ENCODE measurements around the gene LMF2. TPM values are rescaled to one million over a fixed set of nuclear protein-coding genes. Genes with fewer than 3 reads are reported as not detected.

LMF2 gene
- total RNA-seq, 1 experiment from 2014 or later = 54.2 TPM

DNA sequence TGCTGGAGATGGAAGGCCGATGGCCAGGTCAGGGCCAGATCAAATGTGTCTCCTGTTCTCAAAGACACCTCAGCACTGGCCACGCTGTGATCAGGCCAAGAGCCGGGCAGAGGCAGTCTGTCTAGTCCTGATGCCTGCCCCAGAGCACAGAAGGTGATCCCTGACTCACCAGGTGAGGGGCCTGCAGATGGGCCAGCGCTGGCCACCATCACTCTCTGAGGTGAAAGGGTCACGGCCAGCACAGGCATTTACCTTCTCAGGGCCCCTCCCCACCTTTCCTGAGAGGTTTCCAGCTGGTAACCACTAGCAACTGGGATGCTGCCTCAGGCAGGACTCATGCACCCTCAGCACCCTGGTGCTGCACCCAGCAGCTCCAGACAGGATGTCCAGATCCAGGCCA lies 35.5 kb downstream of the LMF2 start:
- no peak overlapping the region for H3K4me3 ChIP-seq (ENCODE audit: low read depth in 2 of 2, low read length in 2 of 2)
- in situ Hi-C loops (cut with HindIII; ENCODE audit: low pct_unique_long_range_greater_than_20kb, low sequenced_read_pairs) = no loop called here
- ChIA-PET POLR2A (no interaction called here), CTCF (no interaction called here)
- no peaks in the 10 kb centered on the region; the same call in 1 of the 2 replicates for H3K36me3 ChIP-seq (ENCODE audit: control insufficient read depth, insufficient read depth, low read length)
- no peak for DNase-seq (ENCODE audit: low read depth, low spot score)
- intact Hi-C loops (cut with micrococcal nuclease; ENCODE audit: unreplicated experiment) = no loop called here
- no peaks in the 10 kb centered on the region for H3K9me3 ChIP-seq (ENCODE audit: control insufficient read depth, insufficient read depth, low read depth, low read length)
- no TSS peak for BruUV-seq (replicated peaks)
- TF ChIP-seq POLR2AphosphoS5 (IDR thresholded peaks at IDR 0.05; ENCODE audit: low read depth, low read length) (no peak), SIN3A (IDR thresholded peaks at IDR 0.05; ENCODE audit: borderline replicate concordance, insufficient read depth, low read depth, low read length) (no peak), TCF7L2 (IDR thresholded peaks at IDR 0.05; ENCODE audit: low read depth, low read length) (no peak)
- TF ChIP-seq, protein P1, sequence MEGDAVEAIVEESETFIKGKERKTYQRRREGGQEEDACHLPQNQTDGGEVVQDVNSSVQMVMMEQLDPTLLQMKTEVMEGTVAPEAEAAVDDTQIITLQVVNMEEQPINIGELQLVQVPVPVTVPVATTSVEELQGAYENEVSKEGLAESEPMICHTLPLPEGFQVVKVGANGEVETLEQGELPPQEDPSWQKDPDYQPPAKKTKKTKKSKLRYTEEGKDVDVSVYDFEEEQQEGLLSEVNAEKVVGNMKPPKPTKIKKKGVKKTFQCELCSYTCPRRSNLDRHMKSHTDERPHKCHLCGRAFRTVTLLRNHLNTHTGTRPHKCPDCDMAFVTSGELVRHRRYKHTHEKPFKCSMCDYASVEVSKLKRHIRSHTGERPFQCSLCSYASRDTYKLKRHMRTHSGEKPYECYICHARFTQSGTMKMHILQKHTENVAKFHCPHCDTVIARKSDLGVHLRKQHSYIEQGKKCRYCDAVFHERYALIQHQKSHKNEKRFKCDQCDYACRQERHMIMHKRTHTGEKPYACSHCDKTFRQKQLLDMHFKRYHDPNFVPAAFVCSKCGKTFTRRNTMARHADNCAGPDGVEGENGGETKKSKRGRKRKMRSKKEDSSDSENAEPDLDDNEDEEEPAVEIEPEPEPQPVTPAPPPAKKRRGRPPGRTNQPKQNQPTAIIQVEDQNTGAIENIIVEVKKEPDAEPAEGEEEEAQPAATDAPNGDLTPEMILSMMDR (IDR thresholded peaks at IDR 0.05) = no peak
- TF ChIP-seq, protein P2, sequence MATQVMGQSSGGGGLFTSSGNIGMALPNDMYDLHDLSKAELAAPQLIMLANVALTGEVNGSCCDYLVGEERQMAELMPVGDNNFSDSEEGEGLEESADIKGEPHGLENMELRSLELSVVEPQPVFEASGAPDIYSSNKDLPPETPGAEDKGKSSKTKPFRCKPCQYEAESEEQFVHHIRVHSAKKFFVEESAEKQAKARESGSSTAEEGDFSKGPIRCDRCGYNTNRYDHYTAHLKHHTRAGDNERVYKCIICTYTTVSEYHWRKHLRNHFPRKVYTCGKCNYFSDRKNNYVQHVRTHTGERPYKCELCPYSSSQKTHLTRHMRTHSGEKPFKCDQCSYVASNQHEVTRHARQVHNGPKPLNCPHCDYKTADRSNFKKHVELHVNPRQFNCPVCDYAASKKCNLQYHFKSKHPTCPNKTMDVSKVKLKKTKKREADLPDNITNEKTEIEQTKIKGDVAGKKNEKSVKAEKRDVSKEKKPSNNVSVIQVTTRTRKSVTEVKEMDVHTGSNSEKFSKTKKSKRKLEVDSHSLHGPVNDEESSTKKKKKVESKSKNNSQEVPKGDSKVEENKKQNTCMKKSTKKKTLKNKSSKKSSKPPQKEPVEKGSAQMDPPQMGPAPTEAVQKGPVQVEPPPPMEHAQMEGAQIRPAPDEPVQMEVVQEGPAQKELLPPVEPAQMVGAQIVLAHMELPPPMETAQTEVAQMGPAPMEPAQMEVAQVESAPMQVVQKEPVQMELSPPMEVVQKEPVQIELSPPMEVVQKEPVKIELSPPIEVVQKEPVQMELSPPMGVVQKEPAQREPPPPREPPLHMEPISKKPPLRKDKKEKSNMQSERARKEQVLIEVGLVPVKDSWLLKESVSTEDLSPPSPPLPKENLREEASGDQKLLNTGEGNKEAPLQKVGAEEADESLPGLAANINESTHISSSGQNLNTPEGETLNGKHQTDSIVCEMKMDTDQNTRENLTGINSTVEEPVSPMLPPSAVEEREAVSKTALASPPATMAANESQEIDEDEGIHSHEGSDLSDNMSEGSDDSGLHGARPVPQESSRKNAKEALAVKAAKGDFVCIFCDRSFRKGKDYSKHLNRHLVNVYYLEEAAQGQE (IDR thresholded peaks at IDR 0.05; ENCODE audit: insufficient read depth in 1 of 2, low read depth in 2 of 2, low read length in 1 of 2) = no peak
- H3K27me3 ChIP-seq (ENCODE audit: control insufficient read depth, insufficient read depth, low read length) = no peaks in the 10 kb centered on the region
- H3K4me1 ChIP-seq (ENCODE audit: control insufficient read depth, insufficient read depth, low read length) = peaks cover 15% of the 10 kb centered on the region
- no peak for ATAC-seq
- no peak overlapping the region for H3K27ac ChIP-seq (ENCODE audit: low read length)

DNA sequence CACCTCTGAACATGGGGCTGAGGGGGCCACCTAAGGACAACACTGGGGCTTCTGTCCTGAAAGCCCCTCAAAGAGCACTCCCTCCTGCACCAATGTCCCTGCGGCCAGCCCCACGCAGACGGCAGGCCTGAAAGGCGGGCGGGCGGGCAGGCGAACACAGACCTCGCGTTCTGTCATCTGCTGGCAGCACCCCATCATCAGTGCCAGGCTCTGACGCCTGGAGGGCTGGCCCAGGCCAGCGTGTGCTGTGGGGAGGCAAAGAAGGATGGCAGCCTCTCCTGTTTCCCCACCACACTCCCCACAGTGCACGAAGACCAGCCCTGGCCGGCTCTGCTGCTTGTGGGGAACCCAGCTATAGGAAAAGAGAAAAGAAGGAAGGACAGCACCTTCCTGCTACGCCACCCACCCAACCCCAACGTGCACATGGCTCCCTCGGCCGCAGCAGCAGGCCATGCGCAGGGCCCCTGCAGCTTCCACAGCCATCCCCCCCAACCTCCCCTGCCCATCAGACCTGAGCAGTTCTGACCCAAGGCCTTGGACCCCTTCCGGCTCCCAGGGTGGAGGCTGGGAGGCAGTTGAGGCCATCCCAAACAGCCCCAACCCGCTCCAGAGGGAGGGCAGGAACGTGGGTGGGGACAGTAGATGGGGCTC lies 36.2 kb downstream of the LMF2 start:
- no peak overlapping the region for H3K4me3 ChIP-seq (ENCODE audit: low read depth in 2 of 2, low read length in 2 of 2)
- intact Hi-C loops (cut with micrococcal nuclease; ENCODE audit: unreplicated experiment) = no loop called here
- peaks cover 15% of the 10 kb centered on the region for H3K4me1 ChIP-seq (ENCODE audit: control insufficient read depth, insufficient read depth, low read length)
- ChIA-PET CTCF (interaction anchor here (0.6 kb wide), 1 partner anchor 73 kb away, joined by 8 read pairs; no protein-coding TSS in a partner anchor), POLR2A (no interaction called here)
- DNase-seq (ENCODE audit: low read depth, low spot score) (no peak), ATAC-seq (no peak)
- H3K27me3 ChIP-seq (ENCODE audit: control insufficient read depth, insufficient read depth, low read length) = no peaks in the 10 kb centered on the region
- H3K9me3 ChIP-seq (ENCODE audit: control insufficient read depth, insufficient read depth, low read depth, low read length) = no peaks in the 10 kb centered on the region
- TF ChIP-seq SIN3A (IDR thresholded peaks at IDR 0.05; ENCODE audit: borderline replicate concordance, insufficient read depth, low read depth, low read length) (no peak), POLR2AphosphoS5 (IDR thresholded peaks at IDR 0.05; ENCODE audit: low read depth, low read length) (no peak), TCF7L2 (IDR thresholded peaks at IDR 0.05; ENCODE audit: low read depth, low read length) (no peak)
- TF ChIP-seq, protein P2 (IDR thresholded peaks at IDR 0.05; ENCODE audit: insufficient read depth in 1 of 2, low read depth in 2 of 2, low read length in 1 of 2) = no peak
- TF ChIP-seq, protein P1 (IDR thresholded peaks at IDR 0.05) = no peak
- in situ Hi-C loops (cut with HindIII; ENCODE audit: low pct_unique_long_range_greater_than_20kb, low sequenced_read_pairs) = no loop called here
- H3K36me3 ChIP-seq (ENCODE audit: control insufficient read depth, insufficient read depth, low read length) = no peaks in the 10 kb centered on the region; the same call in 1 of the 2 replicates
- H3K27ac ChIP-seq (ENCODE audit: low read length) = no peak overlapping the region
- BruUV-seq (replicated peaks) = no TSS peak
